Mesenchymal stem cell (in vitro differentiated cells and primary cell): Measurements from ENCODE around the gene SLIRP. TPM values are rescaled to one million over a fixed set of nuclear protein-coding genes. Genes with fewer than 3 reads are reported as not detected.
"Not testable (repeated sequence)": the region's sequence is repeated elsewhere in the genome, so short reads cannot be mapped to it uniquely, and the experiment has no call there.

Experiments
- DNase-seq: peaks from one replicate; pipeline ENCODE4 v3.0.0-alpha.2; 2013
- H2AFZ ChIP-seq: one replicate; pipeline ENCODE4 v1.6.1; 2013; ENCODE audit warnings: low read depth, mild to moderate bottlenecking, control low read depth, inconsistent platforms, low read length, moderate library complexity
- H2AK5ac ChIP-seq: 2 replicates; pipeline ENCODE4 v1.6.1; 2013; ENCODE audit warnings: low read length, moderate library complexity, mild to moderate bottlenecking, inconsistent platforms; ENCODE audit not compliant: severe bottlenecking
- H2BK120ac ChIP-seq: one replicate; pipeline ENCODE4 v1.6.1; 2013; ENCODE audit warnings: low read depth, mild to moderate bottlenecking, inconsistent platforms, low read length, moderate library complexity
- H2BK12ac ChIP-seq, 2 experiments: one replicate each; pipeline ENCODE4 v1.6.1; 2013; ENCODE audit warnings: inconsistent platforms in 2 of 2, low read length in 2 of 2, mild to moderate bottlenecking in 2 of 2, moderate library complexity in 2 of 2, control low read depth in 1 of 2
- H2BK15ac ChIP-seq: one replicate; pipeline ENCODE4 v1.6.1; 2013; ENCODE audit warnings: mild to moderate bottlenecking, low read depth, inconsistent platforms; ENCODE audit not compliant: poor library complexity, severe bottlenecking
- H2BK5ac ChIP-seq: 2 replicates; pipeline ENCODE4 v1.6.1; 2013; ENCODE audit warnings: low read depth, mild to moderate bottlenecking, low read length, control low read depth, inconsistent platforms; ENCODE audit not compliant: poor library complexity, severe bottlenecking
- H3K14ac ChIP-seq, 2 experiments: one replicate each; pipeline ENCODE4 v1.6.1; 2013; ENCODE audit warnings: inconsistent platforms in 2 of 2, low read length in 2 of 2, control low read depth in 1 of 2, mild to moderate bottlenecking in 1 of 2, moderate library complexity in 1 of 2
- H3K18ac ChIP-seq, 2 experiments: one replicate each; pipeline ENCODE4 v1.6.1; 2013; ENCODE audit warnings: inconsistent platforms in 2 of 2, low read length in 2 of 2, control low read depth in 1 of 2, low read depth in 1 of 2, mild to moderate bottlenecking in 1 of 2
- H3K23ac ChIP-seq, 2 experiments: one replicate each; pipeline ENCODE4 v1.6.1; 2013; ENCODE audit warnings: inconsistent platforms in 2 of 2, low read length in 2 of 2, mild to moderate bottlenecking in 2 of 2, moderate library complexity in 2 of 2, control low read depth in 1 of 2
- H3K27ac ChIP-seq: 2 replicates; pipeline ENCODE4 v1.5.1; 2013; ENCODE audit warnings: mild to moderate bottlenecking, moderate library complexity, low read length, control low read depth, inconsistent platforms; ENCODE audit not compliant: poor library complexity, severe bottlenecking
- H3K27me3 ChIP-seq, 2 experiments: 2 replicates each; pipeline versions ENCODE4 v1.6.1 to v1.7.0; 2013; ENCODE audit warnings: low read length in 2 of 2, mild to moderate bottlenecking in 2 of 2, moderate library complexity in 2 of 2, control low read depth in 1 of 2, inconsistent platforms in 1 of 2; ENCODE audit not compliant: control insufficient read depth in 1 of 2, insufficient read depth in 1 of 2
- H3K36me3 ChIP-seq, 2 experiments: 2 replicates each; pipeline versions ENCODE4 v1.6.1 to v1.7.0; 2013; ENCODE audit warnings: low read length in 2 of 2, control low read depth in 1 of 2, inconsistent platforms in 1 of 2, low read depth in 1 of 2, mild to moderate bottlenecking in 1 of 2; ENCODE audit not compliant: insufficient read depth in 2 of 2, control insufficient read depth in 1 of 2
- H3K4ac ChIP-seq, 2 experiments: one replicate each; pipeline ENCODE4 v1.6.1; 2013; ENCODE audit warnings: inconsistent platforms in 2 of 2, low read length in 2 of 2, mild to moderate bottlenecking in 2 of 2, moderate library complexity in 2 of 2, control low read depth in 1 of 2, low read depth in 1 of 2
- H3K4me1 ChIP-seq: 2 replicates; pipeline ENCODE4 v1.6.1; 2013; ENCODE audit warnings: low read depth, low read length, control low read depth; ENCODE audit not compliant: control insufficient read depth, insufficient read depth
- H3K4me2 ChIP-seq: 2 replicates; pipeline ENCODE4 v1.6.1; 2013; ENCODE audit warnings: low read length, mild to moderate bottlenecking, inconsistent platforms; ENCODE audit not compliant: poor library complexity, severe bottlenecking
- H3K4me3 ChIP-seq, 2 experiments: 2 replicates each; pipeline versions ENCODE4 v1.5.1 to v1.7.0; 2013; ENCODE audit warnings: low read length in 2 of 2, mild to moderate bottlenecking in 2 of 2, control low read depth in 1 of 2, low read depth in 1 of 2; ENCODE audit not compliant: insufficient read depth in 1 of 2
- H3K79me1 ChIP-seq: replicated peaks from 2 replicates; pipeline ENCODE4 v1.6.1; 2013; ENCODE audit warnings: mild to moderate bottlenecking, control low read depth, low read length, inconsistent platforms; ENCODE audit not compliant: poor library complexity, severe bottlenecking
- H3K9ac ChIP-seq: 2 replicates; pipeline ENCODE4 v1.7.0; 2013; ENCODE audit warnings: mild to moderate bottlenecking, low read length, moderate library complexity
- H3K9me3 ChIP-seq: 2 replicates; pipeline ENCODE4 v1.7.0; 2013; ENCODE audit warnings: mild to moderate bottlenecking, low read length; ENCODE audit not compliant: control insufficient read depth
- H4K8ac ChIP-seq: one replicate; pipeline ENCODE4 v1.6.1; 2013; ENCODE audit warnings: inconsistent platforms, mild to moderate bottlenecking, low read length, moderate library complexity
- H4K91ac ChIP-seq: one replicate; pipeline ENCODE4 v1.6.1; 2013; ENCODE audit warnings: mild to moderate bottlenecking, low read length, inconsistent platforms
- WGBS: methylation state at CpG from one replicate; pipeline ENCODE4 v1.1.7; 2013; ENCODE audit warnings: mixed read lengths; 5-methylcytosine and 5-hydroxymethylcytosine counted together
- polyA plus RNA-seq, 2 experiments: library from polyadenylated mRNA; stranded (reverse); fragments of 200-250 nt; gene quantifications; one replicate each; pipeline ENCODE4 v1.2.3, GENCODE V29; 2013

The SLIRP gene
- 411 TPM for polyA plus RNA-seq (2013, experiment 1 of 2)
- 403 TPM for polyA plus RNA-seq (2013, experiment 2 of 2)

DNA sequence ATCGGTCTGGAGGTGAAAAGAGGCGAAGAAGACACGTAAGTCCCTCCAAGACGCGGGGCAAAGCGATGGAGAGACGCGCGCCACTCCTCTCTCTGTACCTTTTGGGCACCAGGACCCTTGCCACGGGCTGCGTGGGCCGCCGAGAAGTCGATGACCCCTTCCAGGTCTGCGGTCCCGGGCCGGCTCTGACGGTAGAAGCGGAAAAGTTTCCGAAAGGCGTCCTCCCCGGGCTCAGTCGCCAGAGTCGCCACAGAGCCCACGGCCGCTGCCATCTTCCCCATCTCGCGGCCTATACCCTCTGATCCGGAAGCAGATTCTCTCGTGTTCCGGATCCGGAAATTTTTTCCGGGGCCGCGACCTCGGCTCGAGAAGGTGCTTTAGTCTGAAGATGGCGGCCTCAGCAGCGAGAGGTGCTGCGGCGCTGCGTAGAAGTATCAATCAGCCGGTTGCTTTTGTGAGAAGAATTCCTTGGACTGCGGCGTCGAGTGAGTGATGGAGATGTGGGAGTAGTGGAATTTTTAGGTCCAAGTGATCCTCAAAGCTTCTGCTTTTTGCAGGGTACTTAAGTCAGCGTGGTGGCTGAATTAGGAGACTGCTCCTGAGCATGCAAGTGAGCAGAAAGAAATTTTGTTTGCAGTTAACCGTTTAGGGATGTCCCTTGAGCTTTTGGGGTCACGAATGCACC, at the start of gene SLIRP, which contains the start of gene ALKBH1:
TSS of gene SLIRP (plus strand) at position 380 of the 685 bp plus-strand sequence. CDS start at position 389, 9 bp downstream.
TSS of gene ALKBH1 (minus strand) at position 300 of the 685 bp plus-strand sequence. CDS start at position 281, 19 bp downstream.
- Histone ChIP-seq H3K18ac (peak within 1 kb of the TSS; percentile 76 to 82), H3K4me3 (peak within 1 kb of the TSS; percentile 97 to 100), H4K91ac (peak within 1 kb of the TSS; percentile 78), H2BK120ac (no peak within 1 kb of the TSS), H3K9ac (peak within 1 kb of the TSS; percentile 95), H3K79me1 (peaks cover 32% of the 10 kb centered on the region), H3K23ac (peak within 1 kb of the TSS in 1 of 2 experiments; percentile 57), H3K27me3 (no peaks in the 10 kb centered on the region), H2BK12ac (no peak within 1 kb of the TSS), H3K4me1 (peaks cover 1% of the 10 kb centered on the region), H3K36me3 (peaks cover 13 to 40% of the 10 kb centered on the region in 2 experiments), H3K9me3 (no peaks in the 10 kb centered on the region), H2AK5ac (no peak within 1 kb of the TSS), H3K4ac (peak within 1 kb of the TSS; percentile 28 to 91), H3K27ac (peak within 1 kb of the TSS; percentile 10), H2BK5ac (peak within 1 kb of the TSS; percentile 46), H2AFZ (peak within 1 kb of the TSS; percentile 94), H2BK15ac (no peak within 1 kb of the TSS), H3K4me2 (peak within 1 kb of the TSS; percentile 86), H3K14ac (peak within 1 kb of the TSS in 1 of 2 experiments; percentile 18), H4K8ac (peak within 1 kb of the TSS; percentile 96)
- 1% methylated on average over 49 of the region's 49 CpGs for WGBS
- peak; percentile 90 for DNase-seq

DNA sequence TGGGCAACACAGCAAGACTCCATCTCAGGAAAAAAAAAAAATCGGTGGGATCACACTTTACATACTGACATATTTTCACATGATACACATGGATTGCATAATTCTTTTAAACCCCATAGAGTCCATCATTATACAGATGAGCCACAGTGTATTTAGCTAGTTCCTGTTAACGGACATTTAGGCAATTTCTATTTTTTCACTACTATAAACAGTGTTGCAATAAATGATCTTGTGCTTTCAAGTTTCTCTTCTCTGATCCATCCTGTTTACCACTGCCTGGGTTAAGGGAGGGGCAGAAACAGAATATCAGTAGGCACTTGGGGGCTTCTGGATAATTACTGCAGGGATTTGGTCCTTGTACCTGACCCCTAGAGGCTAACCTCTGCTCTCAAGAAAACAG, 48.1 kb upstream of the SLIRP start:
- Histone ChIP-seq H3K4me2 (no peak overlapping the region), H2BK15ac (no peak overlapping the region), H2BK120ac (no peak overlapping the region), H3K4me1 (peaks cover 4% of the 10 kb centered on the region), H2AK5ac (no peak overlapping the region), H4K8ac (no peak overlapping the region), H3K14ac (no peak overlapping the region), H3K27me3 (peaks cover 0 to 5% of the 10 kb centered on the region in 2 experiments), H3K9ac (no peak overlapping the region), H3K36me3 (no peaks in the 10 kb centered on the region), H3K4me3 (no peak overlapping the region), H3K27ac (no peak overlapping the region), H3K23ac (no peak overlapping the region), H3K79me1 (no peaks in the 10 kb centered on the region), H3K4ac (no peak overlapping the region), H3K9me3 (no peaks in the 10 kb centered on the region), H3K18ac (no peak overlapping the region), H2AFZ (no peak overlapping the region), H2BK5ac (no peak overlapping the region), H2BK12ac (no peak overlapping the region), H4K91ac (no peak overlapping the region)
- DNase-seq: peak; percentile 65
- WGBS: 80% methylated on average over 1 of the region's 2 CpGs

DNA sequence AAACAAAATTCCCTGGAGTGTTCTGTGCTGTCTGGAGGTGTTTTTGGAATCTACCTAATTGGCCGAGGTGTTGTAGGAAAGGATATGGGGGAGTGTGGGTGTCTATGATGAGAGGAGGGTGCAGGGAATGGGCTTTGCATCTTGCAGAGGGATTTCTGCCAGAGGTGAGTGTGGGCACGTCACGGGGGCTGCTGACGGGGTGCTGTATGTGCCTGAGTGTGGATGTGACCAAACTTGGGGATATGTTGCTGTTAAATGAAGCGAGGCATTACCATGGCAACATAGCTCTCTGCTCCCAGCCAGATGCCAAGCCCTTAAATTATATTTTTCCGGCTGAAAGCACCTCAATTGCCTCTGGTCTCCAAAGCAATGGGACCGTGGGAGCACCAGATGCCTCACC, 47.1 kb upstream of the SLIRP start:
- Histone ChIP-seq H3K14ac (peak overlapping the region in 1 of 2 experiments; percentile 60), H3K27me3 (peaks cover 0 to 5% of the 10 kb centered on the region in 2 experiments), H4K8ac (peak overlapping the region; percentile 7), H3K79me1 (no peaks in the 10 kb centered on the region), H3K18ac (peak overlapping the region in 1 of 2 experiments; percentile 76), H3K23ac (no peak overlapping the region), H2BK120ac (peak overlapping the region; percentile 15), H2BK5ac (no peak overlapping the region), H2AK5ac (no peak overlapping the region), H2BK15ac (no peak overlapping the region), H4K91ac (peak overlapping the region; percentile 77), H3K4me3 (no peak overlapping the region), H3K4me2 (no peak overlapping the region), H2BK12ac (peak overlapping the region in 1 of 2 experiments; percentile 78), H3K4ac (peak overlapping the region in 1 of 2 experiments; percentile 41), H2AFZ (no peak overlapping the region), H3K4me1 (peaks cover 4% of the 10 kb centered on the region), H3K9ac (no peak overlapping the region), H3K9me3 (no peaks in the 10 kb centered on the region), H3K36me3 (no peaks in the 10 kb centered on the region), H3K27ac (no peak overlapping the region)
- no peak for DNase-seq
- 85% methylated on average over 7 of the region's 7 CpGs for WGBS

GRCh38 chr14:77661562-77661961, 46.3 kb upstream of the SLIRP start:
- H3K4me2 ChIP-seq, H3K36me3 ChIP-seq, H4K91ac ChIP-seq, H2BK12ac ChIP-seq, H3K9me3 ChIP-seq, H3K9ac ChIP-seq, H3K14ac ChIP-seq, H3K23ac ChIP-seq, H3K4me3 ChIP-seq, H3K79me1 ChIP-seq, H3K27me3 ChIP-seq, H2BK15ac ChIP-seq, H2BK120ac ChIP-seq, H2AK5ac ChIP-seq, H3K4ac ChIP-seq, DNase-seq, H3K4me1 ChIP-seq, H2BK5ac ChIP-seq, H3K18ac ChIP-seq, H4K8ac ChIP-seq, H3K27ac ChIP-seq, H2AFZ ChIP-seq: not testable (repeated sequence)
- 76% methylated on average over 7 of the region's 9 CpGs for WGBS
